Loucy (cell line): ENCODE results near the gene CCDC6.

Experiments used
- H2AFZ ChIP-seq: fragments of 200-600 bp; sonication (generic); 2 replicates; pipeline ENCODE4 v1.6.0; 2016; ENCODE audit warnings: antibody characterized with exemption, mild to moderate bottlenecking, low read length, moderate library complexity
- H3F3A ChIP-seq: fragments of 200-600 bp; 2 replicates; pipeline ENCODE4 v1.6.0; 2016; ENCODE audit warnings: antibody characterized with exemption, low read depth, mild to moderate bottlenecking
- H3K27me3 ChIP-seq: fragments of 200-600 bp; sonication (generic); 2 replicates; pipeline ENCODE4 v1.6.1; 2014; ENCODE audit warnings: low read length, mild to moderate bottlenecking; ENCODE audit not compliant: insufficient read depth, poor library complexity, severe bottlenecking
- H3K36me3 ChIP-seq: fragments of 200-600 bp; sonication (generic); 2 replicates; pipeline ENCODE4 v1.6.1; 2016; ENCODE audit warnings: low read length; ENCODE audit not compliant: insufficient read depth
- H3K4me1 ChIP-seq: fragments of 200-600 bp; sonication (generic); 2 replicates; pipeline ENCODE4 v1.5.1; 2014; ENCODE audit warnings: low read length, mild to moderate bottlenecking; ENCODE audit not compliant: insufficient read depth, poor library complexity, severe bottlenecking
- H3K4me2 ChIP-seq: fragments of 200-600 bp; sonication (generic); 2 replicates; pipeline ENCODE4 v1.6.0; 2014; ENCODE audit warnings: antibody characterized with exemption, low read length, low read depth, mild to moderate bottlenecking; ENCODE audit not compliant: poor library complexity, severe bottlenecking
- H3K4me3 ChIP-seq: fragments of 200-600 bp; sonication (generic); 2 replicates; pipeline ENCODE4 v1.5.1; 2014; ENCODE audit warnings: low read length, mild to moderate bottlenecking, mixed read lengths; ENCODE audit not compliant: poor library complexity, severe bottlenecking
- H3K79me2 ChIP-seq: fragments of 200-600 bp; sonication (generic); 2 replicates; pipeline ENCODE4 v1.6.1; 2014; ENCODE audit warnings: low read length; ENCODE audit not compliant: insufficient read depth
- H3K9ac ChIP-seq: fragments of 200-600 bp; sonication (generic); 2 replicates; pipeline ENCODE4 v1.6.0; 2014; ENCODE audit warnings: mild to moderate bottlenecking, low read depth, low read length, moderate library complexity; ENCODE audit not compliant: poor library complexity, severe bottlenecking
- H3K9me2 ChIP-seq: fragments of 200-600 bp; sonication (generic); replicated peaks from 2 replicates; pipeline ENCODE4 v1.6.1; 2016; ENCODE audit warnings: low read depth, low read length, mixed read lengths
- H3K9me3 ChIP-seq: fragments of 200-600 bp; sonication (generic); 2 replicates; pipeline ENCODE4 v1.6.1; 2014; ENCODE audit warnings: mild to moderate bottlenecking, antibody characterized with exemption, low read length, low read depth; ENCODE audit not compliant: insufficient read depth
- H4K20me1 ChIP-seq: fragments of 200-600 bp; sonication (generic); 2 replicates; pipeline ENCODE4 v1.6.0; 2014; ENCODE audit warnings: antibody characterized with exemption, low read length, mild to moderate bottlenecking; ENCODE audit not compliant: insufficient read depth, poor library complexity, severe bottlenecking
- CTCF ChIP-seq: fragments of 200-600 bp; sonication (generic); conservative IDR thresholded peaks from 2 replicates; pipeline ENCODE4 v1.5.1; 2014; ENCODE audit warnings: mild to moderate bottlenecking, antibody characterized with exemption, low read length
- EZH2phosphoT487 ChIP-seq: fragments of 200-600 bp; IDR thresholded peaks from 2 replicates; pipeline ENCODE4 v1.6.1; 2018; ENCODE audit warnings: antibody characterized with exemption, mild to moderate bottlenecking, moderate library complexity, borderline replicate concordance

Gene CCDC6

DNA sequence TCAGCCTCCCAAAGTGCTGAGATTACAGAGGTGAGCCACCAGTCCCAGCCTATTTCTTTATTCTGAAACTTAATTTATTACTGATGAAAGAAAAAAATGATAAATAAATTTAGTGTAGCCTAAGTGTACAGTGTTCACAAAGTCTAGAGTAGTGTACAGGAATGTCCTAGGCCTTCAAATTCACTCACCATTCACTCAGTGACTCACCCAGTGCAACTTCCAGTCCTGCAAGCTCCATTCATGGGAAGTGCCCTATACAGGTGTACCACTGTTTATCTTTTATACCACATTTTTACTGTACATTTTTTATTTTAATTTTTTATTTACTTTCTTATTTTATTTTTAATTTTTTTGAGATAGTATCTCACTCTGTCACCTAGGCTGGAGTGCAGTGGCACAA, 165.3 kb downstream of the CCDC6 start:
- no peaks in the 10 kb centered on the region for H3K36me3 ChIP-seq
- TF ChIP-seq EZH2phosphoT487 = no peak
- no peak for TF ChIP-seq CTCF
- no peak overlapping the region for H2AFZ ChIP-seq
- H3K4me1 ChIP-seq = no peaks in the 10 kb centered on the region
- H3K27me3 ChIP-seq = no peaks in the 10 kb centered on the region
- no peak overlapping the region for H3K4me2 ChIP-seq
- no peak overlapping the region for H3K4me3 ChIP-seq
- H3F3A ChIP-seq = no peaks in the 10 kb centered on the region
- no peaks in the 10 kb centered on the region for H3K79me2 ChIP-seq
- H4K20me1 ChIP-seq = no peaks in the 10 kb centered on the region
- no peaks in the 10 kb centered on the region for H3K9me3 ChIP-seq
- no peaks in the 10 kb centered on the region for H3K9me2 ChIP-seq
- no peak overlapping the region for H3K9ac ChIP-seq
